GM21619 (cell line): ENCODE results near the gene SLC12A9.

ENCODE experiments used
- ATAC-seq: cut with Tn5 transposase; IDR thresholded peaks from one replicate; pipeline ENCODE4 v1.9.1; 2021; ENCODE audit not compliant: unreplicated experiment

Gene SLC12A9

GRCh38 chr7:100860702-100861615 lies 8.4 kb downstream of the SLC12A9 start:
- ATAC-seq = no peak

- no peak for ATAC-seq
These were observed 9.1 kb downstream of the SLC12A9 start for GRCh38 chr7:100861616-100861985.

GRCh38 chr7:100863406-100863950 lies 11.0 kb downstream of the SLC12A9 start:
- ATAC-seq = no peak

GRCh38 chr7:100864263-100864845 lies 11.8 kb downstream of the SLC12A9 start:
- ATAC-seq = no peak

- no peak for ATAC-seq
These were observed 12.9 kb downstream of the SLC12A9 start for GRCh38 chr7:100865372-100865911.

- ATAC-seq = no peak
These were observed 13.6 kb downstream of the SLC12A9 start for GRCh38 chr7:100865938-100866728.

- ATAC-seq = no peak
These were observed 14.2 kb downstream of the SLC12A9 start for GRCh38 chr7:100866729-100867039.

- peak; percentile 40 for ATAC-seq
These were observed 14.7 kb downstream of the SLC12A9 start, which contains the start of gene TRIP6 for GRCh38 chr7:100867040-100867775. TSS of gene TRIP6 (plus strand) at chr7:100867387. CDS start at chr7:100867498, 111 bp downstream.

- no peak for ATAC-seq
These were observed 15.4 kb downstream of the SLC12A9 start for GRCh38 chr7:100867776-100868485.

- ATAC-seq = no peak
These were observed 21.2 kb downstream of the SLC12A9 start for GRCh38 chr7:100873599-100874299.

GRCh38 chr7:100874300-100874576 lies 21.7 kb downstream of the SLC12A9 start:
- no peak for ATAC-seq

GRCh38 chr7:100874577-100875355 lies 22.3 kb downstream of the SLC12A9 start, which contains the start of gene SRRT:
TSS of gene SRRT (plus strand) at chr7:100875103. CDS start at chr7:100875591, 488 bp downstream.
- peak; percentile 89 for ATAC-seq

- ATAC-seq = peak; percentile 37
These were observed 22.8 kb downstream of the SLC12A9 start for GRCh38 chr7:100875356-100875751.

- no peak for ATAC-seq
These were observed 25.5 kb downstream of the SLC12A9 start for GRCh38 chr7:100878013-100878412.

- ATAC-seq = no peak
These were observed 26.2 kb downstream of the SLC12A9 start for GRCh38 chr7:100878685-100879084.

- ATAC-seq = no peak
These were observed 27.3 kb downstream of the SLC12A9 start for GRCh38 chr7:100879685-100880261.

GRCh38 chr7:100880645-100881044 lies 28.1 kb downstream of the SLC12A9 start:
- ATAC-seq = no peak

GRCh38 chr7:100881136-100881535 lies 28.6 kb downstream of the SLC12A9 start:
- no peak for ATAC-seq
